Mucosa of gallbladder (tissue), 1 donor: ENCODE measurements around the gene ADORA3. TPM values are rescaled to one million over a fixed set of nuclear protein-coding genes. Genes with fewer than 3 reads are reported as not detected.

ENCODE experiments used
- total RNA-seq: library from RNA; stranded (reverse); gene quantifications from one replicate; pipeline ENCODE4 v1.2.1, GENCODE V29; 2021
- donor health status: DM: no; HTN: no; CAD: no.

The ADORA3 gene
- total RNA-seq, 1 donor from 2014 or later, result 15.8 TPM

Other genes with a start within 250 kb of the ADORA3 start
- gene CHIA, start 212.8 kb downstream of the ADORA3 start, total RNA-seq, result 0.23 TPM
- 1.2 TPM for gene OVGP1, start 75.9 kb downstream of the ADORA3 start, total RNA-seq
- gene WDR77, start 54.4 kb downstream of the ADORA3 start, total RNA-seq, result 25.6 TPM
- 192 TPM for gene ATP5PB, start 54.2 kb downstream of the ADORA3 start, total RNA-seq
- gene C1orf162, start 29.6 kb downstream of the ADORA3 start, total RNA-seq, result 17.2 TPM
- 8.4 TPM for gene TMIGD3, start within 50 bp of the ADORA3 start, total RNA-seq
- gene RAP1A, start 116.2 kb upstream of the ADORA3 start, total RNA-seq, result 93.0 TPM
- 4.9 TPM for gene INKA2, start 235.8 kb upstream of the ADORA3 start, total RNA-seq